Gastroesophageal sphincter (tissue), 4 donors: ENCODE measurements around the gene CTNNBIP1. TPM values are rescaled to one million over a fixed set of nuclear protein-coding genes. Genes with fewer than 3 reads are reported as not detected.

Experiments
- ATAC-seq: fragments of 150-250 bp; one replicate; pipeline ENCODE4 v1.9.1; 2016; ENCODE audit warnings: mild to moderate bottlenecking, moderate library complexity
- H3K27ac ChIP-seq, 4 donors: fragments of 200-600 bp; sonication (generic) in 3 of 4; 1 replicate in 3 of 4; 2 replicates in 1 of 4; pipeline ENCODE4 v1.5.1; 2016 to 2019
- H3K27me3 ChIP-seq: fragments of 200-600 bp; sonication (generic); one replicate; pipeline ENCODE4 v1.5.1; 2019
- H3K36me3 ChIP-seq, 2 donors: fragments of 200-600 bp; sonication (generic); one replicate each; pipeline ENCODE4 v1.5.1; 2019; ENCODE audit warnings: control low read depth in 1 of 2
- H3K4me1 ChIP-seq, 3 donors: fragments of 200-600 bp; sonication (generic); 1 replicate in 2 of 3; 2 replicates in 1 of 3; pipeline ENCODE4 v1.5.1; 2016 to 2019; ENCODE audit warnings: control low read depth in 2 of 3
- H3K4me3 ChIP-seq, 2 donors: fragments of 200-600 bp; sonication (generic); one replicate each; pipeline ENCODE4 v1.5.1; 2019; ENCODE audit warnings: mild to moderate bottlenecking in 1 of 2, moderate library complexity in 1 of 2
- H3K9me3 ChIP-seq, 3 donors: fragments of 200-600 bp; sonication (generic); one replicate each; pipeline ENCODE4 v1.5.1; 2017 to 2019; ENCODE audit warnings: control low read depth in 2 of 3
- EP300 ChIP-seq: sonication (generic); formaldehyde crosslinking; IDR thresholded peaks from one replicate; pipeline ENCODE4 v1.6.1; 2017; ENCODE audit warnings: antibody characterized with exemption, mild to moderate bottlenecking
- POLR2A ChIP-seq, 2 donors: fragments of 450-650 bp; IDR thresholded peaks; one replicate each; pipeline ENCODE4 v1.6.1; 2017; ENCODE audit warnings: antibody characterized with exemption in 2 of 2, mild to moderate bottlenecking in 2 of 2, moderate library complexity in 1 of 2
- POLR2AphosphoS5 ChIP-seq: sonication (generic); formaldehyde crosslinking; IDR thresholded peaks from one replicate; pipeline ENCODE4 v1.6.1; 2017; ENCODE audit warnings: antibody characterized with exemption
- WGBS, 2 donors: methylation state at CpG; one replicate each; pipeline ENCODE4 v1.1.5; 2018; ENCODE audit warnings: low coverage in 1 of 2; 5-methylcytosine and 5-hydroxymethylcytosine counted together
- total RNA-seq, 4 donors: library from RNA; depleted of rRNA; stranded (reverse); fragments of >200 nt; gene quantifications; one replicate each; pipeline ENCODE4 v1.1.0, GENCODE V29; 2016
- TF ChIP-seq, protein P1 (sequence below), 4 experiments: fragments of 200-600 bp in 2 of 4; fragments of 450-650 bp in 2 of 4; sonication (generic) in 1 of 4; IDR thresholded peaks; one replicate each; pipeline ENCODE4 v1.5.1; 2017 to 2019; ENCODE audit warnings: antibody characterized with exemption in 4 of 4, mild to moderate bottlenecking in 2 of 4, moderate library complexity in 2 of 4

The CTNNBIP1 gene
- total RNA-seq, result 10 to 100 TPM; 13.7 to 27.6 (median 21.0) TPM

GRCh38 chr1:9910076-9910422 is at the start of gene CTNNBIP1:
Gene CTNNBIP1, minus strand, starts transcription at chr1:9910269. Its CDS starts 38,205 bp downstream, at chr1:9872064.
- no peaks in the 10 kb centered on the region for H3K9me3 ChIP-seq
- no peaks in the 10 kb centered on the region for H3K27me3 ChIP-seq
- TF ChIP-seq POLR2A (IDR thresholded peaks at IDR 0.05) (peak; percentile 23 to 69), EP300 (no peak)
- TF ChIP-seq, protein P1, sequence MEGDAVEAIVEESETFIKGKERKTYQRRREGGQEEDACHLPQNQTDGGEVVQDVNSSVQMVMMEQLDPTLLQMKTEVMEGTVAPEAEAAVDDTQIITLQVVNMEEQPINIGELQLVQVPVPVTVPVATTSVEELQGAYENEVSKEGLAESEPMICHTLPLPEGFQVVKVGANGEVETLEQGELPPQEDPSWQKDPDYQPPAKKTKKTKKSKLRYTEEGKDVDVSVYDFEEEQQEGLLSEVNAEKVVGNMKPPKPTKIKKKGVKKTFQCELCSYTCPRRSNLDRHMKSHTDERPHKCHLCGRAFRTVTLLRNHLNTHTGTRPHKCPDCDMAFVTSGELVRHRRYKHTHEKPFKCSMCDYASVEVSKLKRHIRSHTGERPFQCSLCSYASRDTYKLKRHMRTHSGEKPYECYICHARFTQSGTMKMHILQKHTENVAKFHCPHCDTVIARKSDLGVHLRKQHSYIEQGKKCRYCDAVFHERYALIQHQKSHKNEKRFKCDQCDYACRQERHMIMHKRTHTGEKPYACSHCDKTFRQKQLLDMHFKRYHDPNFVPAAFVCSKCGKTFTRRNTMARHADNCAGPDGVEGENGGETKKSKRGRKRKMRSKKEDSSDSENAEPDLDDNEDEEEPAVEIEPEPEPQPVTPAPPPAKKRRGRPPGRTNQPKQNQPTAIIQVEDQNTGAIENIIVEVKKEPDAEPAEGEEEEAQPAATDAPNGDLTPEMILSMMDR (IDR thresholded peaks at IDR 0.05), result peak in 1 of 4 experiments; percentile 12
- H3K36me3 ChIP-seq, result no peaks in the 10 kb centered on the region
- no CpG with 5 or more reads among the region's 55 CpGs for WGBS, 2 donors
- peak; percentile 93 for ATAC-seq
- H3K27ac ChIP-seq, result peak within 1 kb of the TSS; percentile 91 to 97 (median 96)
- H3K4me1 ChIP-seq, result peaks cover 0 to 33% (median 17%) of the 10 kb centered on the region in 3 donors
- peak within 1 kb of the TSS; percentile 80 for H3K4me3 ChIP-seq

- no peak for TF ChIP-seq EP300
- TF ChIP-seq, protein P1 (IDR thresholded peaks at IDR 0.05), result no peak
- TF ChIP-seq POLR2A (IDR thresholded peaks at IDR 0.05), result no peak
- TF ChIP-seq POLR2AphosphoS5, result no peak
- H3K4me1 ChIP-seq, result no peaks in the 10 kb centered on the region
Observed at GRCh38 chr1:9957726-9958125, 47.7 kb upstream of the CTNNBIP1 start.

GRCh38 chr1:9946315-9946714 is 36.2 kb upstream of the CTNNBIP1 start:
- ATAC-seq, result no peak
- H3K9me3 ChIP-seq, result no peaks in the 10 kb centered on the region
- H3K4me3 ChIP-seq, result no peak overlapping the region
- TF ChIP-seq POLR2AphosphoS5 (no peak), POLR2A (IDR thresholded peaks at IDR 0.05) (no peak), EP300 (no peak)
- TF ChIP-seq, protein P1 (IDR thresholded peaks at IDR 0.05), result no peak
- H3K36me3 ChIP-seq, result peaks cover 0 to 11% of the 10 kb centered on the region in 2 donors
- no peak overlapping the region for H3K27ac ChIP-seq
- WGBS, 2 donors, result 94 to 100% methylated on average over 2 of the region's 2 CpGs
- H3K4me1 ChIP-seq, result peaks cover 0 to 46% (median 12%) of the 10 kb centered on the region in 3 donors
- no peaks in the 10 kb centered on the region for H3K27me3 ChIP-seq

More at GRCh38 chr1:9957726-9958125, 47.7 kb upstream of the CTNNBIP1 start:
- Histone ChIP-seq H3K9me3 (no peaks in the 10 kb centered on the region), H3K36me3 (no peaks in the 10 kb centered on the region), H3K4me3 (no peak overlapping the region), H3K27me3 (no peaks in the 10 kb centered on the region), H3K27ac (no peak overlapping the region)
- WGBS, 2 donors, result 88 to 89% methylated on average over 6 to 8 of the region's 8 CpGs
- ATAC-seq, result no peak

- peak; percentile 77 to 89 for TF ChIP-seq POLR2A (IDR thresholded peaks at IDR 0.05)
- TF ChIP-seq, protein P1 (IDR thresholded peaks at IDR 0.05), result peak in 3 of 4 experiments; percentile 21 to 35 (median 25)
- peak; percentile 88 for TF ChIP-seq POLR2AphosphoS5
- TF ChIP-seq EP300, result no peak
- H3K27me3 ChIP-seq, result no peaks in the 10 kb centered on the region
- H3K9me3 ChIP-seq, result no peaks in the 10 kb centered on the region
- H3K4me1 ChIP-seq, result peaks cover 0 to 37% (median 10%) of the 10 kb centered on the region in 3 donors
- peak within 1 kb of the TSS; percentile 54 to 70 for H3K4me3 ChIP-seq
- peak within 1 kb of the TSS; percentile 76 to 92 (median 84) for H3K27ac ChIP-seq
- peak; percentile 99 for ATAC-seq
- WGBS, 2 donors, result 0 to 1% methylated on average over 1 to 13 of the region's 53 CpGs
- peaks cover 0 to 33% of the 10 kb centered on the region in 2 donors for H3K36me3 ChIP-seq
Observed at GRCh38 chr1:9942939-9943788, 33.1 kb upstream of the CTNNBIP1 start, which contains the start of the genes LZIC and NMNAT1. Gene LZIC, minus strand, starts transcription at chr1:9943391. Its CDS starts 6,772 bp downstream, at chr1:9936619. Gene NMNAT1, plus strand, starts transcription at chr1:9943475. Its CDS starts 28,599 bp downstream, at chr1:9972074.
